ENCODE measurements around the gene RNF113A.
"Not testable (repeated sequence)": the region's sequence is repeated elsewhere in the genome, so short reads cannot be mapped to it uniquely, and the experiment has no call there.

Gene RNF113A

GRCh38 chrX:119871599-119872395 is at the start of gene RNF113A, which contains the start of gene NDUFA1:
Gene RNF113A (minus strand): TSS chrX:119871733. CDS start chrX:119871613, 120 bp downstream.
Gene NDUFA1 (plus strand): TSS chrX:119871832. CDS start chrX:119871912, 80 bp downstream.
- peak; percentile 33 for DNase-seq (ENCODE audit: low read depth)

- no peak for DNase-seq (ENCODE audit: low read depth)
Measured at GRCh38 chrX:119919835-119920585, 48.5 kb upstream of the RNF113A start.

- DNase-seq (ENCODE audit: low read depth) = no peak
Measured at GRCh38 chrX:119917877-119918276, 46.3 kb upstream of the RNF113A start.

- no peak for DNase-seq (ENCODE audit: low read depth)
Measured at GRCh38 chrX:119916310-119916709, 44.8 kb upstream of the RNF113A start.

- no peak for DNase-seq (ENCODE audit: low read depth)
Measured at GRCh38 chrX:119900976-119901375, 29.4 kb upstream of the RNF113A start.

GRCh38 chrX:119899125-119899524 is 27.6 kb upstream of the RNF113A start:
- DNase-seq (ENCODE audit: low read depth) = no peak

GRCh38 chrX:119895843-119896326 is 24.4 kb upstream of the RNF113A start, which contains the start of gene AKAP14:
Gene AKAP14 (plus strand): TSS chrX:119895893. CDS start chrX:119903224, 7,331 bp downstream.
- DNase-seq (ENCODE audit: low read depth) = no peak

GRCh38 chrX:119891961-119892692 is 20.6 kb upstream of the RNF113A start:
- DNase-seq (ENCODE audit: low read depth) = not testable (repeated sequence)

GRCh38 chrX:119890626-119891025 is 19.1 kb upstream of the RNF113A start:
- DNase-seq (ENCODE audit: low read depth) = not testable (repeated sequence)

GRCh38 chrX:119887721-119888425 is 16.3 kb upstream of the RNF113A start:
- no peak for DNase-seq (ENCODE audit: low read depth)

GRCh38 chrX:119885554-119886428 is 14.3 kb upstream of the RNF113A start:
- DNase-seq (ENCODE audit: low read depth) = no peak

- no peak for DNase-seq (ENCODE audit: low read depth)
Measured at GRCh38 chrX:119880552-119881437, 9.3 kb upstream of the RNF113A start.

- DNase-seq (ENCODE audit: low read depth) = no peak
Measured at GRCh38 chrX:119880076-119880475, 8.5 kb upstream of the RNF113A start.

- no peak for DNase-seq (ENCODE audit: low read depth)
Measured at GRCh38 chrX:119878740-119879139, 7.2 kb upstream of the RNF113A start.

GRCh38 chrX:119871245-119871598 is 311 bp downstream of the RNF113A start:
- DNase-seq (ENCODE audit: low read depth) = peak; percentile 20

GRCh38 chrX:119870626-119871131 is 854 bp downstream of the RNF113A start:
- no peak for DNase-seq (ENCODE audit: low read depth)

- no peak for DNase-seq (ENCODE audit: low read depth)
Measured at GRCh38 chrX:119853444-119853843, 18.1 kb downstream of the RNF113A start.

GRCh38 chrX:119852382-119853353 is 18.9 kb downstream of the RNF113A start, which contains the start of gene UPF3B:
Gene UPF3B (minus strand): TSS chrX:119852963. CDS start chrX:119852928, 35 bp downstream.
- DNase-seq (ENCODE audit: low read depth) = peak; percentile 62
